ENCODE measurements around the gene DERL3.

DNA sequence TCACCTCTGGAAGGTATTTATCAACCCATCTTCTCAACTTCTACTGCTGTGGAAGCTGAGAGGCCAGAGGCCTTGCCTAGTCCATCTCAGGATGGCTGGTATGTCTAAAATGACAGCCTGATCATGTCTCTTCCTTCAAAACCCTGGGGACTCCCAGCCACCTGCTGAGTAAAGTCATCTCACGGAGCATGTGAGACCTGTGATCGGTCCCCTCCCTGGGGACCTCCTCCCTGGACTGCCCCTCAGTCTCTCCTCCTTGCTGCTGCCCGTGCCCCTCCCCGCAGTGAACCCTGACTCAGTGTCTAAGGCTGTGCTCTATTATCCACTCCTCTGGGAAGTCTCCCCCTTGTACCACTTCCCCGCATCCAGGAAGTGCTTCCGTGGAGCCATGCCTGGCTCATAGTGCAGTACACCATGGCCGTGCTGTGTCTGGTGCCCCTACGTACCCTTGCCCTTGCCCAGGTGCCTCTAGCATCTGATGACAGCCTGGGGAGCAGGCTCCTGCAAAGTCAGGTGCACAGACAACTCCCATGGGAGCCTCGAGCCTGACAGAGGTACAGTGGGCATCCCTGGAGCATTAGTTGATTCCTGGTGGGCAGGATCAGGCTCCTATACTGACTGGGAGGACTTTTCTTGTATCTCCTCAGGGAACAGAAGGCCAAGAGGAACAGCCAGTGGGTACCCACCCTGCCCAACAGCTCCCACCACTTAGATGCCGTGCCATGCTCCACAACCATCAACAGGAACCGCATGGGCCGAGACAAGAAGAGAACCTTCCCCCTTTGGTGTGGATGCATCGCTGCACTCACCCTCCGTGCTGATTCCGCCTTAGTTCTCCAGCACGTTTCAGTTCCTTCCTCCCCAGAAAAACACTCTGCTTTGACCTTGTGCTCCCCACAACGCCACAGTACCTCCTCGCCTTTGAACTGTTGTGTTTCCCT, 38.2 kb downstream of the DERL3 start:
- TF ChIP-seq POLR2A (IDR thresholded peaks at IDR 0.05): no peak
- TF ChIP-seq, protein P1, sequence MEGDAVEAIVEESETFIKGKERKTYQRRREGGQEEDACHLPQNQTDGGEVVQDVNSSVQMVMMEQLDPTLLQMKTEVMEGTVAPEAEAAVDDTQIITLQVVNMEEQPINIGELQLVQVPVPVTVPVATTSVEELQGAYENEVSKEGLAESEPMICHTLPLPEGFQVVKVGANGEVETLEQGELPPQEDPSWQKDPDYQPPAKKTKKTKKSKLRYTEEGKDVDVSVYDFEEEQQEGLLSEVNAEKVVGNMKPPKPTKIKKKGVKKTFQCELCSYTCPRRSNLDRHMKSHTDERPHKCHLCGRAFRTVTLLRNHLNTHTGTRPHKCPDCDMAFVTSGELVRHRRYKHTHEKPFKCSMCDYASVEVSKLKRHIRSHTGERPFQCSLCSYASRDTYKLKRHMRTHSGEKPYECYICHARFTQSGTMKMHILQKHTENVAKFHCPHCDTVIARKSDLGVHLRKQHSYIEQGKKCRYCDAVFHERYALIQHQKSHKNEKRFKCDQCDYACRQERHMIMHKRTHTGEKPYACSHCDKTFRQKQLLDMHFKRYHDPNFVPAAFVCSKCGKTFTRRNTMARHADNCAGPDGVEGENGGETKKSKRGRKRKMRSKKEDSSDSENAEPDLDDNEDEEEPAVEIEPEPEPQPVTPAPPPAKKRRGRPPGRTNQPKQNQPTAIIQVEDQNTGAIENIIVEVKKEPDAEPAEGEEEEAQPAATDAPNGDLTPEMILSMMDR (IDR thresholded peaks at IDR 0.05): no peak

Measured in heart left ventricle (tissue), 13 donors.